NCI-H2029 treated with DMSO at 0.1 percent for 48 hours (cell line): ENCODE data around the gene EYS.
"Not testable (repeated sequence)": the region's sequence is repeated elsewhere in the genome, so short reads cannot be mapped to it uniquely, and the experiment has no call there.

Experiments
- DNase-seq: peaks from one replicate; lab custom pipeline; 2025; lab: John Stamatoyannopoulos, UW

Gene EYS

DNA sequence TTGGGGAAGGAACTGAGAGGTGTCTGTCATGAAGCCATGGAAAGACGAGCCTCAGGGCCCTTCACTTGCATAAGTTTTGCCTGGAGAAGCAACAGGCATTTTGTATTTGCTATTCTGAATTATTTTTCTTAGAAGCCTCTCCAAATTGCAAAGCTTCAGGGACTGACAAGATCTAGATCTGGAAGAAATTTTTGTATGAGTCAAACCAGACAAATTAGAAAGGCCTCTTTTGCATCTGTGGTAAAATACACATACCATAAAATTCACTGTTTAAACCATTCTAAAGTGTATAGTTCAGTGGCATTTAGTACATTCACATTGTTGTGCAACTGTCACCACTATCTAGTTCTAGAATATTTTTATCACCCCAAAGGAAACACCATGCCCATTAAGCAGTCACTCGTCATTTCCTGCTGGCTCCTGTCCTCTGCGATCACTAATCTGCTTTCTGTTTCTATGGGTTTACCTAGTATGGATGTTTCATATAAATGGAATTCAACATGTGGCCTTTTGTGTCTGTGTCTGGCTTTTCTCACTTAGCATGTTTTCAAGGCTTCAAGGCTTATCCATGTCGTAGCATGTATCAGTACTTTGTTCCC lies 1802.3 kb downstream of the EYS start:
- no peak for DNase-seq

DNA sequence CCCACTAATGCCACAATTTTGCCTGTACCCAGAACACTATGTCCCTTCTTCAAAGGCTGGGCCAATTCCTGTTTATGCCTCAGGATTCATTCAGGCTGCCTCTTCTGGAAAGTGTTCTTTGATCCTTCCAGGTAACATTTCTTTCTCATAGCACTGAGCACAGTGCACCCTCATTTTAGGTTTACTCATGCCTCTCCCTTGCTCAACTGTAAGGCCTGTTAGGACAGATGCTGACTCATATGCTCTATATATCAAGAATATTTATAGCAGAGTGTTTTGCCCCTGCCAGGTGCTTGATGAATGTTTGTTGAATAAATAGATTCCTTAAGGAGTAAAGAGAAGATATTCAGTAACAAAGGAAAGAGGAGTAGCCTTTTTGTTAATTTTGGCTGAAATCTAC lies 1807.5 kb downstream of the EYS start:
- no peak for DNase-seq

GRCh38 chr6:63897952-63898351 lies 1809.1 kb downstream of the EYS start:
- no peak for DNase-seq

- no peak for DNase-seq
Observed at GRCh38 chr6:63897459-63897858, 1809.6 kb downstream of the EYS start.

DNA sequence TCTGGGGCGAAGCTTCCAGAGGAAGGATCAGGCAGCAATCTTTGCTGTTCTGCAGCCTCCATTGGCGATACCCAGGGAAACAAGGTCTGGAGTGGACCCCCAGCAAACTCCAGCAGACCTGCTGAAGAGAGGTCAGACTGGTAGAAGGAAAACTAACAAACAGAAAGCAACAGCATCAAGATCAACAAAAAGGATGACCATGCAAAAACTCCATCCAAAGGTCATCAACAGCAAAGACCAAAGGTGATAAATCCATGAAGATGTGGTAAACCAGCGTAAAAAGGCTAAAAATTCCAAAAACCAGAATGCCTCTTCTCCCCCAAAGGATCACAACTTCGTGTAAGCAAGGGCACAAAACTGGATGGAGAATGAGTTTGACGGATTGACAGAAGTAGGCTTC lies 1818.6 kb downstream of the EYS start:
- no peak for DNase-seq

DNA sequence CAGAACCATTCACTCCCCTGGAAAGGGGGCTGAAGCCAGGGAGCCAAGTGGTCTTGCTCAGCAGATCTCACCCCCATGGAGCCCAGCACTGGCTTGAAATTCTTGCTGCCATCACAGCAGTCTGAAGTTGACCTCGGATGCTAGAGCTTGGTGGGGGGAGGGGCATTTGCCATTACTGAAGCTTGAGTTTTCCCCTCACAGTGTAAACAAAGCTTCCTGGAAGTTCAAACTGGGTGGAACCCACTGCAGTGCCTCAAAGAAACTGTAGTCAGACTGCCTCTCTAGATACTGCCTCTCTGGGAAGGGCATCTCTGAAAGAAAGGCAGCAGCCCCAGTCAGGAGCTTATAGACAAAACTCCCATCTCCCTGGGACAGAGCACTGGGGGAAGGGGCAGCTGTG lies 1819.2 kb downstream of the EYS start:
- not testable (repeated sequence) for DNase-seq

GRCh38 chr6:63887002-63887751 lies 1819.8 kb downstream of the EYS start:
- no peak for DNase-seq

DNA sequence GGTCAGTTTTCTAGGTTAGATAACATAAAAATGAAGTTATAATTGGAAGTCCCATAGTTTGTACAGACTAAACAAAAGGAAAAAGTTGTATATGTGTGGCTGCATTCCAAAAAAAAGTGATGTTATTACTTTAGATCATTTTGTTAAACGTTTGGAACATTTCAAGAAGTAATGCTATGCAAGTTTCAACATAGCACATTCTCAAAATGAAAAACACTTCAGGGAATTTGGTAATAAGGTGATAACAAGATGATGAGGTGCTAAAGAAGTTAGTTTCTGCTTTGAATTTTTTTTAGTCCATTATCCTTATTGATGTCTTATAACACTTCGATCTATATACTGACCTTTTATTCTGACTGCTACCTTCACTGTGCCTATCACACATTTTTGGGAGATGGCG lies 1820.7 kb downstream of the EYS start:
- no peak for DNase-seq

DNA sequence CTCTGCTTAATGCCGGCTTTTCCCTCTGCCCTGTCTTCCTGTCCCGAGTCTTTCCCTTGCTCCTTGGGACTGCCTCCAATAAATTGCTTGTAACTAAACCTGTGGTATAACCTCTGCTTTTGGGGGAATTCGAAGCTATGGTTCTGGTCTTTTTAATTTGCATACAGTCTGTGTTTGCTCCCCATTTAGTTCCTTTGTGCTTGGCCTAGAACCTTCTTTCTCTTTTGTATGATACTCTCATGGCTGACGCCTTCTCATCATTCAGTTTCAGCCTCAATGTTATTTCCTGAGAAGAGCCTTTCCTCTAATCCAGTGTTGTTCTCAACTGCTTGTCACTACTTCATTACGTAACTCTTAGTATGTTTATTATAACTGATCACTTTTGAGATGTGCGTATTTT lies 1823.4 kb downstream of the EYS start:
- DNase-seq = no peak

GRCh38 chr6:63882208-63882607 lies 1824.8 kb downstream of the EYS start:
- DNase-seq = no peak

DNA sequence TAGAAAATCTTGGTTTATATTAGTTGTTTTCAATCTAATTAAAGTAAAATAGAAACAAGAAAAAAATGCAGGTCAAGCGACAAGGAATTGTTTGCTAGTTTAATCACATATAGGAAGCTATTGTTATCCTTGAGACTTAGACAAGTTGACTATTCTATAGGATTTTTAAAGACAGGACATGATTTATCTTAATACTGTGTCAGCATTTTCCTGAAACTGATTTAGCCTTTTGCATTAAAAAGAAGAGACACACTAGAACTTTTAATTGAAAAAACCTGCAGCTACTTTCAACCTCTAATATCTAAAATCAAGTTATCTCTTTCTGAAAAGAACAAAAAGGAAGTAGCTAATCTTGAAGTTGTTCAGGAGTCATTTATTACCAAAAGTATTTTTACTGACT lies 1825.2 kb downstream of the EYS start:
- DNase-seq = no peak

GRCh38 chr6:63872233-63872632 lies 1834.8 kb downstream of the EYS start:
- DNase-seq = no peak

GRCh38 chr6:63868351-63868750 lies 1838.7 kb downstream of the EYS start:
- no peak for DNase-seq

DNA sequence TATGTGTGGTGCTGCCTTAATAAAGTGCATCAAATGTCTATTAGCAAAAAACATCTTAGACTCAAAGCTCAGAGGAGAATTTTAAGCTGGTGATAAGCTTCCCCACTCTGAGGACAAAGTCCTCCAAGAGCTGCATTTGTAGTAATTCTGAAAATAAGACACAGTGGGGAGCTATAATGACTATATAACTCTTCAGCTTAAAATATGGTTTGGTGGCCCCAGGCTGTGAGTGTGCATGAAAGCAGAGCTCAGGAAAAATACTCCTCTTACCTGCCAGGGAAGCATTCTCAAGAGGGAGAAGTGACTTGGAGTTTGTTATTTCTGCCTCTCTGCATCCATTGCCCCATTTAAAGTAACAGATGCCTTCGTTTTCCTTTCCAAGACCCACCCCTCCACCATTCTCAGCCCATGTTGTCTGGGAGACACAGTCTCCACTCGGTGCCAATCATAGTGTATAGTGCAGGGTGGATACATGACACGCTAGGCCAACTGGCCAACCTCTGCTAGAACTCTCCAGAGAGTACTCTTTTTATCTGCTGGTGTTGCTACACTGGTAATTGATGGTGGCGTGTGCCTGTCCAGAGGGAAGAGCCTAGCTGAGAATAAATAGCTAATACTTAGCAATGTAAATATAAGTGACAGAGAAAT lies 1842.2 kb downstream of the EYS start:
- DNase-seq = no peak

DNA sequence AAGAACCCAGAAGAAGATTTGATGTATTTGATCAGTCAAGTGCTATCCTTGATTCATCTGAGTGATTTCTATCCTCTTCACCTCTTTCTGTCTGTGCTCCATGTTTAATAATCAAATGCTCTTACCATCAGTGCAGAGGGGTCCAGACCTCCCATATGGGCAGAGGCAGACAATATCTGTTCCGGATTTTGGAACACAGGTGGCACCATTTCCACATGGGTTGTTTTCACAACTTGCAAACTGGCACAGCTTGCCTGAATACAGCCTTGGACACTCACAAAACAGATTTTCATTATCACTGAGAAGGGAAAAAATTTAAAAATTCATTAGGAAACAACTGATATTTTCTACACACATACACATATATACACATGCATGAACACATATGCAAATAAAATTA lies 1843.0 kb downstream of the EYS start:
- DNase-seq = no peak

GRCh38 chr6:63862486-63863198 lies 1844.4 kb downstream of the EYS start:
- DNase-seq = no peak

- no peak for DNase-seq
Observed at GRCh38 chr6:63859528-63859927, 1847.5 kb downstream of the EYS start.

- no peak for DNase-seq
Observed at GRCh38 chr6:63858691-63859090, 1848.3 kb downstream of the EYS start.

DNA sequence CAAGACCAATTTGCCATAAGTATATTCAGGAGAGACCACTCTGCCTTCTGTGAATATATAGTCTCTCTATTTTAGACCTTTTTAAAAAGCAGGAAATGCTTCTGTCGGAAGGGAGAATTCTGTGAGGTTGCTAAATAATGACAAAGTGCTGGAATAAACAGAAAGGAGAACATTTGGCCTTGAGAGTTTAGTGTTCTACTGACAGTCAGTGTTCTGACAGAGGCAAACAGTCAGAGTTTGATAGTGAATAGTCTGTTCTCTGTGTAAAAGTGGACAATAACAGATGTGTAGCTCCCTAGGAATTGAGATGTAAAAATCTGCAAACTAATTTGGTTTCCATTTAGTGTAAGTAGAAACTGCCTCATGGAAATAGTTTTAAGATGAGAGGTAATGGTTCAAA lies 1850.8 kb downstream of the EYS start:
- no peak for DNase-seq

GRCh38 chr6:63844287-63844686 lies 1862.7 kb downstream of the EYS start:
- DNase-seq = no peak

DNA sequence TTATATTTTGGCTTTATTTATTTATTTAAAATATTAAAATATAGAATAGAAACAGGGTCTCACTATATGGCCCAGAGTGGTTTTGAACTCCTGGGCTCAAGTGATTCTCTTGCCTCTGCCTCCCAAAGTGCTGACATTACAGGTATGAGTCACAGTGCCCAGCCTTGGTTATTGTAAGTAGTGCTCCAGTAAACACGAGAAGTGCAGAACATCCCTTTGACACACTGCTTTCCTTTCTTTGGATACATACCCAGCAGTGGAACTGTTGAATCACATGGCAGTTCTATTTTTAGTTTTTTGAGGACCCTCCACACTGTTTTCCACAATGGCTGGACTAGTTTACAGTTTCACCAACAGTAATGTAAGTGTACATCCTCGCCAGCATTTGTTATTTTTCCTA lies 1867.5 kb downstream of the EYS start:
- no peak for DNase-seq

DNA sequence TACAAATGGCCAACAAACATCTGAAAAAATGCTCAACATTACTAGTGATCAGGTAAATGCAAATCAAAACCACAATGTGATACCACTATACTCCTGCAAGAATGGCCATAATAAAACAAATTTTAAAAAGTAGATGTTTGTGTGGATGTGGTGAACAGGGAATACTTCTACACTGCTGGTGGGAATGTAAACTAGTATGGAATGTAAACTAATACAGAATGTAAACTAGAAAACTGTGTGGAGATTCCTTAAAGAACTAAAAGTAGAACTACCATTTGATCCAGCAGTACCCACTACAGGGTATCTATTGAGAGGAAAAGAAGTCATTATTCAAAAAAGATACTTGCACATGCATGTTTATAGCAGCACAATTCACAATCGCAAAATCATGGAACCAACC lies 1878.3 kb downstream of the EYS start:
- DNase-seq = not testable (repeated sequence)

DNA sequence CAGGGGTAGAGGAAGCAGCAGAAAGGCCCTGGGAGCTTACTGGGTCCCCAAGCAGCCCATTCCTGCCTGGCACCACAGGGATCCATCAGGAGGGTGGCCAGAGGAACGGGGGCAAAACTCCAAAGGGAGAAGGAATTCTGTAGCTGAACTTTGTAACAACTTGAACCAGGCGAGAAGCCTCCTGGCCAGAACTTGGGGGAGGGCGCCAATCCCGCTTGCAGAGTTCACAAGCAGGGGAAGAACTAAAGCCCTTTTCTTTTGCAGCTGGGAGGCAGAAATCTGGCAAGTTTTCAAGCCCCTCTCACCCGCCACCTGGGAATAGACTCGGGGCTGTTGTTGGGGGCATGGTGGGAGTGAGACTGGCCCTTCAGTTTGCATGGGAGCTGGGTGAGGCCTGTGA lies 1882.3 kb downstream of the EYS start:
- no peak for DNase-seq
